ENCODE data around the gene FRMD5. TPM values are rescaled to one million over a fixed set of nuclear protein-coding genes. Genes with fewer than 3 reads are reported as not detected.
"Not testable (repeated sequence)": the region's sequence is repeated elsewhere in the genome, so short reads cannot be mapped to it uniquely, and the experiment has no call there.

FRMD5 gene
- total RNA-seq, 1 donor from 2014 or later: 62.4 TPM

- Histone ChIP-seq H3K27me3 (ENCODE audit: low read depth) (no peaks in the 10 kb centered on the region), H3K36me3 (peaks cover 50% of the 10 kb centered on the region), H3K4me3 (no peak overlapping the region), H3K27ac (replicated peaks) (no peak overlapping the region), H3K4me1 (peaks cover 23% of the 10 kb centered on the region), H3K9me3 (replicated peaks) (no peaks in the 10 kb centered on the region)
- DNase-seq: no peak
- intact Hi-C loops (cut with micrococcal nuclease): no loop called here
- no peak for TF ChIP-seq CTCF (IDR thresholded peaks at IDR 0.05; ENCODE audit: borderline replicate concordance)
These were observed 326.7 kb downstream of the FRMD5 start for GRCh38 chr15:43868406-43868805.

- TF ChIP-seq CTCF (IDR thresholded peaks at IDR 0.05; ENCODE audit: borderline replicate concordance): no peak
- no peaks in the 10 kb centered on the region for H3K9me3 ChIP-seq (replicated peaks)
- no peak for DNase-seq
- no peaks in the 10 kb centered on the region for H3K27me3 ChIP-seq (ENCODE audit: low read depth)
- H3K4me3 ChIP-seq: no peak overlapping the region
- no peak overlapping the region for H3K27ac ChIP-seq (replicated peaks)
- peaks cover 40% of the 10 kb centered on the region for H3K36me3 ChIP-seq
- intact Hi-C loops (cut with micrococcal nuclease): no loop called here
- H3K4me1 ChIP-seq: peaks cover 10% of the 10 kb centered on the region
These were observed 328.0 kb downstream of the FRMD5 start for GRCh38 chr15:43867096-43867495.

GRCh38 chr15:43866636-43867035, 328.4 kb downstream of the FRMD5 start:
- DNase-seq; H3K27ac ChIP-seq (replicated peaks); intact Hi-C loops (cut with micrococcal nuclease); H3K4me1 ChIP-seq; H3K4me3 ChIP-seq; H3K9me3 ChIP-seq (replicated peaks); H3K27me3 ChIP-seq (ENCODE audit: low read depth): not testable (repeated sequence)
- H3K36me3 ChIP-seq: peaks cover 36% of the 10 kb centered on the region

- intact Hi-C loops (cut with micrococcal nuclease): no loop called here
- TF ChIP-seq CTCF (IDR thresholded peaks at IDR 0.05; ENCODE audit: borderline replicate concordance): no peak
- Histone ChIP-seq H3K9me3 (replicated peaks) (no peaks in the 10 kb centered on the region), H3K4me3 (no peak overlapping the region), H3K4me1 (no peaks in the 10 kb centered on the region), H3K36me3 (peaks cover 13% of the 10 kb centered on the region), H3K27me3 (ENCODE audit: low read depth) (no peaks in the 10 kb centered on the region), H3K27ac (replicated peaks) (no peak overlapping the region)
- no peak for DNase-seq
These were observed 335.5 kb downstream of the FRMD5 start for GRCh38 chr15:43859546-43859945.

GRCh38 chr15:43854801-43855200, 340.3 kb downstream of the FRMD5 start:
- H3K27me3 ChIP-seq (ENCODE audit: low read depth): no peaks in the 10 kb centered on the region
- H3K27ac ChIP-seq (replicated peaks): no peak overlapping the region
- H3K9me3 ChIP-seq (replicated peaks): no peaks in the 10 kb centered on the region
- intact Hi-C loops (cut with micrococcal nuclease): no loop called here
- H3K36me3 ChIP-seq: peaks cover 45% of the 10 kb centered on the region
- no peak overlapping the region for H3K4me3 ChIP-seq
- TF ChIP-seq CTCF (IDR thresholded peaks at IDR 0.05; ENCODE audit: borderline replicate concordance): no peak
- DNase-seq: no peak
- H3K4me1 ChIP-seq: no peaks in the 10 kb centered on the region

GRCh38 chr15:43852607-43853006, 342.5 kb downstream of the FRMD5 start:
- no peak for DNase-seq
- no peak overlapping the region for H3K4me3 ChIP-seq
- peaks cover 36% of the 10 kb centered on the region for H3K36me3 ChIP-seq
- no peak for TF ChIP-seq CTCF (IDR thresholded peaks at IDR 0.05; ENCODE audit: borderline replicate concordance)
- H3K9me3 ChIP-seq (replicated peaks): no peaks in the 10 kb centered on the region
- no peak overlapping the region for H3K27ac ChIP-seq (replicated peaks)
- H3K4me1 ChIP-seq: no peaks in the 10 kb centered on the region
- intact Hi-C loops (cut with micrococcal nuclease): no loop called here
- no peaks in the 10 kb centered on the region for H3K27me3 ChIP-seq (ENCODE audit: low read depth)

Data from left ventricle myocardium inferior (tissue), 1 donor.